ENCODE results near the gene FGR. TPM values are rescaled to one million over a fixed set of nuclear protein-coding genes. Genes with fewer than 3 reads are reported as not detected.

Gene FGR
- total and polyA plus RNA-seq, 2 donors (not counting 1 experiment from before 2014, with no cell fraction given): 57.0 to 295 TPM

DNA sequence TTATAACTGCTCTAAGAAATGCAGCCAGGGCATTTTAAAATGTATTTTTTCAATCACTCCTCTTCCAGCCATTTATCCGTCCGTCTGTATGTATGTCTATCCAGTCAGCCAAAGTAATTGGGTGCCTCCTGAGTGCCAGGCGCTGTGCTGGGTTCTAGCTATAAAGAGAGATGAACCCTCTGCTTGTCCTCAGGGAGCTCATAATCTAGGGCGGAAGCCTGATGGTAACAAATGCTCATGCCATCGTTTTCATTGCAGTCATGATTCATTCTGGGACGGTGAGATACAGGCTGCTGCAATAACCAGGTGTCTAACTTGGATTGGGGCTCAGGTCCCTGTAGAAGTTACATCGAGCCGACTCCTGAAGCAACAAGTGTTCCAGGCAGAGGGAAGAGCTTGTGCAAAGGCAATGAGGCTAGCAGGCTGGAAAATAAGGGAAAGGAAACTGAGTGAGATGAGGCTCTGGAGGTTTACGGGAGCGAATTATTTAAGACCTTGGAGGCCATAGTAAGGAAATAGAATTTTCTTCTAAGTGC lies 25.4 kb upstream of the FGR start:
- peak overlapping the region; percentile 98 to 100 for H3K27ac ChIP-seq (ENCODE audit: low read length in 2 of 2)
- intact Hi-C loops (cut with micrococcal nuclease): loop anchor here (2.0 to 10.0 kb wide), 3 partner anchors 170 to 556 kb away; partner anchors contain the start of gene WASF2
- H3K4me1 ChIP-seq (ENCODE audit: control insufficient read depth in 2 of 2, insufficient read depth in 2 of 2, low read length in 2 of 2): peaks cover 42 to 68% of the 10 kb centered on the region in 2 donors
- Mint-ChIP-seq H3K4me3 (peak overlapping the region; percentile 90), H3K27ac (peak overlapping the region; percentile 99), H3K9me3 (ENCODE audit: insufficient read depth) (no peaks in the 10 kb centered on the region), H3K27me3 (no peaks in the 10 kb centered on the region), H3K4me1 (peaks cover 58% of the 10 kb centered on the region)
- peak overlapping the region; percentile 73 for H3K9ac ChIP-seq (ENCODE audit: low read length)
- ChIA-PET POLR2A (interaction anchor here (1.0 to 6.7 kb wide), 5 partner anchors 11 to 51 kb away, joined by 3 to 55 read pairs (median 6); partner anchors contain the start of gene FGR), CTCF (interaction anchor here (1.6 to 8.8 kb wide), 9 partner anchors 9 to 265 kb away, joined by 3 to 473 read pairs (median 8); partner anchors contain the start of genes AHDC1 and FAM76A)
- H3K79me2 ChIP-seq (ENCODE audit: control insufficient read depth, insufficient read depth, low read length): no peaks in the 10 kb centered on the region
- H3K4me2 ChIP-seq (replicated peaks; ENCODE audit: low read depth, low read length, poor library complexity, severe bottlenecking): peak overlapping the region; percentile 89
- H3K4me3 ChIP-seq (ENCODE audit: control extremely low read depth in 1 of 5, extremely low read depth in 1 of 5, insufficient read depth in 1 of 5, low read depth in 2 of 5, low read length in 4 of 5): peak overlapping the region; percentile 22 to 65 (median 39)
- no peaks in the 10 kb centered on the region for H3K9me3 ChIP-seq (ENCODE audit: control extremely low read depth in 1 of 3, control insufficient read depth in 2 of 3, insufficient read depth in 1 of 3, low read length in 2 of 3)
- peak overlapping the region; percentile 65 for H2AFZ ChIP-seq (ENCODE audit: insufficient read depth, low read depth, low read length, poor library complexity, severe bottlenecking)
- no peaks in the 10 kb centered on the region for H3K36me3 ChIP-seq (replicated peaks in 1 of 2; ENCODE audit: control extremely low read depth in 1 of 2, control insufficient read depth in 1 of 2, extremely low read depth in 1 of 2, insufficient read depth in 2 of 2, low read length in 1 of 2)
- 58% methylated on average over 6 of the region's 10 CpGs for WGBS (ENCODE audit: insufficient coverage)
- no peaks in the 10 kb centered on the region for H3K27me3 ChIP-seq (replicated peaks in 1 of 4; ENCODE audit: control extremely low read depth in 1 of 4, control insufficient read depth in 3 of 4, insufficient read depth in 4 of 4, low read length in 3 of 4)
- ATAC-seq (ENCODE audit: low read depth) (no peak), DNase-seq (no peak)
- no peaks in the 10 kb centered on the region for H4K20me1 ChIP-seq (ENCODE audit: control insufficient read depth, insufficient read depth, low read length, poor library complexity, severe bottlenecking)
- TF ChIP-seq, protein P1, sequence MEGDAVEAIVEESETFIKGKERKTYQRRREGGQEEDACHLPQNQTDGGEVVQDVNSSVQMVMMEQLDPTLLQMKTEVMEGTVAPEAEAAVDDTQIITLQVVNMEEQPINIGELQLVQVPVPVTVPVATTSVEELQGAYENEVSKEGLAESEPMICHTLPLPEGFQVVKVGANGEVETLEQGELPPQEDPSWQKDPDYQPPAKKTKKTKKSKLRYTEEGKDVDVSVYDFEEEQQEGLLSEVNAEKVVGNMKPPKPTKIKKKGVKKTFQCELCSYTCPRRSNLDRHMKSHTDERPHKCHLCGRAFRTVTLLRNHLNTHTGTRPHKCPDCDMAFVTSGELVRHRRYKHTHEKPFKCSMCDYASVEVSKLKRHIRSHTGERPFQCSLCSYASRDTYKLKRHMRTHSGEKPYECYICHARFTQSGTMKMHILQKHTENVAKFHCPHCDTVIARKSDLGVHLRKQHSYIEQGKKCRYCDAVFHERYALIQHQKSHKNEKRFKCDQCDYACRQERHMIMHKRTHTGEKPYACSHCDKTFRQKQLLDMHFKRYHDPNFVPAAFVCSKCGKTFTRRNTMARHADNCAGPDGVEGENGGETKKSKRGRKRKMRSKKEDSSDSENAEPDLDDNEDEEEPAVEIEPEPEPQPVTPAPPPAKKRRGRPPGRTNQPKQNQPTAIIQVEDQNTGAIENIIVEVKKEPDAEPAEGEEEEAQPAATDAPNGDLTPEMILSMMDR (IDR thresholded peaks at IDR 0.05): no peak
- TF ChIP-seq EZH2 (IDR thresholded peaks at IDR 0.05; ENCODE audit: borderline replicate concordance, insufficient read depth, low read depth, low read length, poor library complexity, severe bottlenecking): no peak
